ENCODE measurements around the gene TAS2R41.

Gene TAS2R41

DNA sequence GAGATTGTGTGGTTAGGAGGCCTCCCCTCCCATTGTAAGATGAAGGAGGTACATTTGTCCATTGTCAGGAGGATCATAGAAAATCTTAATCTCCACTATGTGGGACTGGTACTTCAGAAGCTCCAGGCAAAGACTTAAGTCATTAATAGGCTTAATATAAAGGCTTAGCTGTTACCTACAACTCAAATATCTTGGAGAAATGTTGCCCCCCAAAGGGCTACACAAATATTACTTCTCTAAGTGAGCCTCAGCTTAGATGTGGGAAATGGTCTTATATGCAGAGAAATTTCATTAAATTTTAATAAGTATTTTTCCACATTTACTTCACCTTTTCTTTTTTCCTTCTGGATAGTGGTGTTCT is 27.2 kb downstream of the TAS2R41 start:
- Histone ChIP-seq H3K9me2 (replicated peaks; ENCODE audit: insufficient read depth, low read length) (no peaks in the 10 kb centered on the region), H3K4me3 (ENCODE audit: insufficient read depth, low read length, poor library complexity, severe bottlenecking) (no peak overlapping the region), H3F3A (ENCODE audit: insufficient read depth) (no peaks in the 10 kb centered on the region), H4K20me1 (ENCODE audit: low read depth, low read length) (no peaks in the 10 kb centered on the region), H2AFZ (ENCODE audit: low read depth, low read length, severe bottlenecking) (no peak overlapping the region), H3K9me3 (ENCODE audit: insufficient read depth, low read length) (no peaks in the 10 kb centered on the region), H3K27ac (ENCODE audit: low read depth, low read length) (no peak overlapping the region), H3K9ac (ENCODE audit: low read length) (no peak overlapping the region), H3K27me3 (ENCODE audit: low read length) (no peaks in the 10 kb centered on the region), H3K79me2 (ENCODE audit: insufficient read depth, low read length) (no peaks in the 10 kb centered on the region), H3K36me3 (ENCODE audit: low read length) (no peaks in the 10 kb centered on the region), H3K4me2 (ENCODE audit: low read depth, low read length, poor library complexity, severe bottlenecking) (no peak overlapping the region)
- no peak for TF ChIP-seq EZH2phosphoT487 (conservative IDR thresholded peaks at IDR 0.05; ENCODE audit: low read length)

DNA sequence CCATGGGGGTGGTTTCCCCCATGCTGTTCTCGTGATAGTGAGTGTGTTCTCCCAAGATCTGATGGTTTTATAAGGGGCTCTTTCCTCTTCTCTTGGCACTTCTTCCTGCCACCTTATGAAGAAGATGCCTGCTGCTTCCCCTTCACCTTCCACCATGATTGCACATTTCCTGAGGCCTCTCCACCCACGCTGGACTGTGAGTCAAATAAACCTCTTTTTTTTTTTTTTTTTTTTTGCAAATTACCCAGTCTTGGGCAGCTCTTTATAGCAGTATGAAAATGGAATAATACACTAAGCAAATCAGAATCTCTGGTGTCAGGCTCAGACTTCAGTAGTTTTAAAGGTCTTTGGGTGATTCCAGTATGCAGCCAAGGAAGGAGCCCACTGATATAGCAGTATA is 28.2 kb downstream of the TAS2R41 start:
- Histone ChIP-seq H2AFZ (ENCODE audit: low read depth, low read length, severe bottlenecking) (no peak overlapping the region), H3F3A (ENCODE audit: insufficient read depth) (no peaks in the 10 kb centered on the region), H3K9ac (ENCODE audit: low read length) (no peak overlapping the region), H3K27ac (ENCODE audit: low read depth, low read length) (no peak overlapping the region), H3K4me3 (ENCODE audit: insufficient read depth, low read length, poor library complexity, severe bottlenecking) (no peak overlapping the region), H3K9me2 (replicated peaks; ENCODE audit: insufficient read depth, low read length) (no peaks in the 10 kb centered on the region), H3K79me2 (ENCODE audit: insufficient read depth, low read length) (no peaks in the 10 kb centered on the region), H3K27me3 (ENCODE audit: low read length) (no peaks in the 10 kb centered on the region), H3K36me3 (ENCODE audit: low read length) (no peaks in the 10 kb centered on the region), H4K20me1 (ENCODE audit: low read depth, low read length) (no peaks in the 10 kb centered on the region), H3K9me3 (ENCODE audit: insufficient read depth, low read length) (no peaks in the 10 kb centered on the region), H3K4me2 (ENCODE audit: low read depth, low read length, poor library complexity, severe bottlenecking) (no peak overlapping the region)
- TF ChIP-seq CTCF (IDR thresholded peaks at IDR 0.05; ENCODE audit: insufficient read depth, low read length, poor library complexity, severe bottlenecking) (no peak), EZH2phosphoT487 (conservative IDR thresholded peaks at IDR 0.05; ENCODE audit: low read length) (no peak)

DNA sequence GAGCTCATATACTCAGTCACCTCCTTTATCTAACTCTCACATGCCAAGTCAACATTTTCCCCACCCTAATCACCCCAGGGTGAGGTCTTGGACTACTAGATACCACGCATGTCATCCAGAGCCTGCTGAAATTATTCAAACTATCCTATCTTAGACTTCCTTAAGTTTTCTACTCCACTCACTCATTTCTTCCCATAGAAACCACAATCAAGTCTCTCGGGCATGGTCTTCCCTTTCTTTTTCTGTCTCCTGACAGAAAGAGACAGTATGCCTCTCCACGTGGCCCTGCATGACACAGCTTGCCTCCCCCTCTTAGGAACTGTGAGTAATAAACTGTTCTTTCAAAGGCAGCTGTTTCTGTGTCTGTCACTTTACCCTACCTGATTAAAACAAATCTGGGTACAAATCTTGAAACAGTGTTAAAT is 29.4 kb downstream of the TAS2R41 start:
- Histone ChIP-seq H3K9me2 (replicated peaks; ENCODE audit: insufficient read depth, low read length) (no peaks in the 10 kb centered on the region), H4K20me1 (ENCODE audit: low read depth, low read length) (no peaks in the 10 kb centered on the region), H3K27me3 (ENCODE audit: low read length) (no peaks in the 10 kb centered on the region), H3K79me2 (ENCODE audit: insufficient read depth, low read length) (no peaks in the 10 kb centered on the region), H3K9me3 (ENCODE audit: insufficient read depth, low read length) (no peaks in the 10 kb centered on the region), H3K9ac (ENCODE audit: low read length) (no peak overlapping the region), H3F3A (ENCODE audit: insufficient read depth) (no peaks in the 10 kb centered on the region), H3K4me3 (ENCODE audit: insufficient read depth, low read length, poor library complexity, severe bottlenecking) (no peak overlapping the region), H2AFZ (ENCODE audit: low read depth, low read length, severe bottlenecking) (no peak overlapping the region), H3K27ac (ENCODE audit: low read depth, low read length) (no peak overlapping the region), H3K4me2 (ENCODE audit: low read depth, low read length, poor library complexity, severe bottlenecking) (no peak overlapping the region), H3K36me3 (ENCODE audit: low read length) (no peaks in the 10 kb centered on the region)
- TF ChIP-seq CTCF (IDR thresholded peaks at IDR 0.05; ENCODE audit: insufficient read depth, low read length, poor library complexity, severe bottlenecking) = no peak
- no peak for TF ChIP-seq EZH2phosphoT487 (conservative IDR thresholded peaks at IDR 0.05; ENCODE audit: low read length)

DNA sequence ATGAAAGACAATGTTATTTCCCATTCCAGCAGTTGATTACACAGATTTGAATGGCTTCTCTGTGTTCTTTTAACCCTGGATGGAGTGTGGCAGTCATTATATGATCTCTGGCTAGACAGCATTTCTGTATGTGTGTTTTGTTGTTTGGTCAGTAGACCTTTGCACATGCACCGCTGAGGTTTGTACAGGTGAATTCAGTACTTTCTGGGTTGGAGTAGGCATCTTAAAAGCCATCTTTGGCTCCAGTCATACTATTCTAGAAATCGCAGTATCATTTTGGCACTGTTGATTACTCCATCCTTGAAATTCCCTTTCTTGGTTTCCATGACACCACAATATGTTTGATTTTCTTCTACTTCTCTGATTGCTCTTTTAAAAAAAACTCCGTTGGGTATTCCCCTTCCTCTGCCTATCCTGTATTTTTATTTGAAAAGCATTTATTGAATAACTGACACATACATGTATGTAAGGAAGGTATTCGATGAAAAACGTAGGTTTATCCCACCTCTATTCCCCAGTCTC is 29.9 kb downstream of the TAS2R41 start:
- H3K9me2 ChIP-seq (replicated peaks; ENCODE audit: insufficient read depth, low read length) = no peaks in the 10 kb centered on the region
- H3K4me2 ChIP-seq (ENCODE audit: low read depth, low read length, poor library complexity, severe bottlenecking) = no peak overlapping the region
- H3K36me3 ChIP-seq (ENCODE audit: low read length) = no peaks in the 10 kb centered on the region
- no peaks in the 10 kb centered on the region for H3K79me2 ChIP-seq (ENCODE audit: insufficient read depth, low read length)
- no peaks in the 10 kb centered on the region for H3K9me3 ChIP-seq (ENCODE audit: insufficient read depth, low read length)
- no peaks in the 10 kb centered on the region for H3F3A ChIP-seq (ENCODE audit: insufficient read depth)
- no peak for TF ChIP-seq CTCF (IDR thresholded peaks at IDR 0.05; ENCODE audit: insufficient read depth, low read length, poor library complexity, severe bottlenecking)
- no peak for TF ChIP-seq EZH2phosphoT487 (conservative IDR thresholded peaks at IDR 0.05; ENCODE audit: low read length)
- H3K9ac ChIP-seq (ENCODE audit: low read length) = no peak overlapping the region
- H4K20me1 ChIP-seq (ENCODE audit: low read depth, low read length) = no peaks in the 10 kb centered on the region
- H3K4me3 ChIP-seq (ENCODE audit: insufficient read depth, low read length, poor library complexity, severe bottlenecking) = no peak overlapping the region
- H3K27me3 ChIP-seq (ENCODE audit: low read length) = no peaks in the 10 kb centered on the region
- H2AFZ ChIP-seq (ENCODE audit: low read depth, low read length, severe bottlenecking) = no peak overlapping the region
- no peak overlapping the region for H3K27ac ChIP-seq (ENCODE audit: low read depth, low read length)
